SU-DHL-6 (cell line): ENCODE results near the gene IL17REL.

Experiments
- H2AFZ ChIP-seq: fragments of 200-600 bp; sonication (generic); 2 replicates; pipeline ENCODE4 v1.6.1; 2014; ENCODE audit warnings: low read depth, mild to moderate bottlenecking, moderate library complexity, mixed read lengths, antibody characterized with exemption, low read length; ENCODE audit not compliant: severe bottlenecking
- H3F3A ChIP-seq: fragments of 200-600 bp; shearing (Covaris generic); 2 replicates; pipeline ENCODE4 v1.6.0; 2016; ENCODE audit warnings: antibody characterized with exemption, mild to moderate bottlenecking; ENCODE audit not compliant: insufficient read depth
- H3K27ac ChIP-seq: fragments of 200-600 bp; sonication (generic); 2 replicates; pipeline ENCODE4 v1.5.1; 2016; ENCODE audit warnings: low read depth, mild to moderate bottlenecking, low read length, moderate library complexity, mixed read lengths
- H3K27me3 ChIP-seq: fragments of 200-600 bp; sonication (generic), shearing (Covaris generic); 2 replicates; pipeline ENCODE4 v1.6.0; 2014; ENCODE audit warnings: mild to moderate bottlenecking, low read length
- H3K36me3 ChIP-seq: fragments of 200-600 bp; sonication (generic); 2 replicates; pipeline ENCODE4 v1.6.1; 2014; ENCODE audit warnings: mild to moderate bottlenecking, low read length, mixed read lengths
- H3K4me2 ChIP-seq: fragments of 300-600, 200-600 bp; shearing (Covaris generic), sonication (generic); 2 replicates; pipeline ENCODE4 v1.6.0; 2014; ENCODE audit warnings: low read length, low read depth, mild to moderate bottlenecking; ENCODE audit not compliant: poor library complexity, severe bottlenecking
- H3K4me3 ChIP-seq: fragments of 200-600 bp; sonication (generic); 2 replicates; pipeline ENCODE4 v1.5.1; 2014; ENCODE audit warnings: antibody characterized with exemption, low read length, mild to moderate bottlenecking, mixed read lengths; ENCODE audit not compliant: insufficient read depth, poor library complexity, severe bottlenecking
- H3K79me2 ChIP-seq: fragments of 200-600 bp; sonication (generic); 2 replicates; pipeline ENCODE4 v1.6.1; 2014; ENCODE audit warnings: mild to moderate bottlenecking, low read length, moderate library complexity; ENCODE audit not compliant: insufficient read depth
- H3K9ac ChIP-seq: fragments of 200-600 bp; sonication (generic); 2 replicates; pipeline ENCODE4 v1.7.0; 2014; ENCODE audit warnings: mild to moderate bottlenecking, low read length
- H3K9me2 ChIP-seq: fragments of 200-600 bp; sonication (generic); replicated peaks from 2 replicates; pipeline ENCODE4 v1.6.1; 2014; ENCODE audit warnings: low read length; ENCODE audit not compliant: insufficient read depth
- H3K9me3 ChIP-seq: fragments of 200-600 bp; sonication (generic); 2 replicates; pipeline ENCODE4 v1.6.1; 2014; ENCODE audit warnings: low read length, mixed read lengths; ENCODE audit not compliant: insufficient read depth
- H4K20me1 ChIP-seq: fragments of 200-600 bp; sonication (generic); 2 replicates; pipeline ENCODE4 v1.6.1; 2014; ENCODE audit warnings: low read depth, mild to moderate bottlenecking, antibody characterized with exemption, low read length, moderate library complexity, mixed read lengths
- CTCF ChIP-seq: fragments of 200-600 bp; sonication (generic); IDR thresholded peaks from one replicate; pipeline ENCODE4 v1.5.1; 2017; ENCODE audit warnings: antibody characterized with exemption, mild to moderate bottlenecking, low read length, moderate library complexity; ENCODE audit not compliant: insufficient read depth, poor library complexity, severe bottlenecking
- EZH2phosphoT487 ChIP-seq: fragments of 200-600 bp; sonication (generic), shearing (Covaris generic); conservative IDR thresholded peaks from 2 replicates; pipeline ENCODE4 v1.6.1; 2018; ENCODE audit warnings: mild to moderate bottlenecking, antibody characterized with exemption, low read length, moderate library complexity, mixed read lengths

IL17REL gene

GRCh38 chr22:50010676-50011446 is 1.7 kb downstream of the IL17REL start:
- Histone ChIP-seq H3K9me3 (no peaks in the 10 kb centered on the region), H2AFZ (no peak overlapping the region), H3K27me3 (no peaks in the 10 kb centered on the region), H3F3A (no peaks in the 10 kb centered on the region), H3K79me2 (no peaks in the 10 kb centered on the region), H3K4me2 (no peak overlapping the region), H3K9me2 (no peaks in the 10 kb centered on the region), H3K27ac (no peak overlapping the region), H4K20me1 (no peaks in the 10 kb centered on the region), H3K36me3 (no peaks in the 10 kb centered on the region), H3K4me3 (no peak overlapping the region), H3K9ac (no peak overlapping the region)
- TF ChIP-seq CTCF: no peak
- no peak for TF ChIP-seq EZH2phosphoT487

- H3F3A ChIP-seq: no peaks in the 10 kb centered on the region
- TF ChIP-seq CTCF (no peak), EZH2phosphoT487 (no peak)
- no peak overlapping the region for H3K4me2 ChIP-seq
- no peaks in the 10 kb centered on the region for H3K9me2 ChIP-seq
- H3K9me3 ChIP-seq: no peaks in the 10 kb centered on the region
- no peaks in the 10 kb centered on the region for H4K20me1 ChIP-seq
- no peaks in the 10 kb centered on the region for H3K27me3 ChIP-seq
- H3K79me2 ChIP-seq: no peaks in the 10 kb centered on the region
- no peak overlapping the region for H3K9ac ChIP-seq
- no peak overlapping the region for H3K4me3 ChIP-seq
- H3K36me3 ChIP-seq: no peaks in the 10 kb centered on the region
- H3K27ac ChIP-seq: no peak overlapping the region
- H2AFZ ChIP-seq: no peak overlapping the region
These were observed 2.5 kb downstream of the IL17REL start for GRCh38 chr22:50009765-50010675.

GRCh38 chr22:50009251-50009650 is 3.3 kb downstream of the IL17REL start:
- Histone ChIP-seq H3K27me3 (no peaks in the 10 kb centered on the region), H3K9me3 (no peaks in the 10 kb centered on the region), H3K9ac (no peak overlapping the region), H3K27ac (no peak overlapping the region), H3K36me3 (no peaks in the 10 kb centered on the region), H4K20me1 (no peaks in the 10 kb centered on the region), H3K4me3 (no peak overlapping the region), H3K79me2 (no peaks in the 10 kb centered on the region), H2AFZ (no peak overlapping the region), H3K9me2 (no peaks in the 10 kb centered on the region), H3K4me2 (no peak overlapping the region), H3F3A (no peaks in the 10 kb centered on the region)
- no peak for TF ChIP-seq EZH2phosphoT487
- TF ChIP-seq CTCF: no peak
